Stimulated activated naive CD4-positive, alpha-beta T cell (primary cell): ENCODE data around the gene NKX2-4.
"Not testable (repeated sequence)": the region's sequence is repeated elsewhere in the genome, so short reads cannot be mapped to it uniquely, and the experiment has no call there.

ENCODE experiments used
- DNase-seq, 6 experiments: peaks; one replicate each; lab custom pipeline; 2025; lab: John Stamatoyannopoulos, UW

Gene NKX2-4

GRCh38 chr20:21397341-21398108, at the start of gene NKX2-4:
Gene NKX2-4 (minus strand): TSS chr20:21397526. CDS start chr20:21397399, 127 bp downstream.
- no peak for DNase-seq

GRCh38 chr20:21437816-21438215, 40.5 kb upstream of the NKX2-4 start:
- no peak for DNase-seq

- no peak for DNase-seq
Measured at GRCh38 chr20:21437248-21437647, 39.9 kb upstream of the NKX2-4 start.

GRCh38 chr20:21436205-21436604, 38.9 kb upstream of the NKX2-4 start:
- DNase-seq, result no peak

GRCh38 chr20:21435576-21435975, 38.2 kb upstream of the NKX2-4 start:
- no peak for DNase-seq

- DNase-seq, result no peak
Measured at GRCh38 chr20:21433329-21433890, 36.1 kb upstream of the NKX2-4 start.

GRCh38 chr20:21432911-21433310, 35.6 kb upstream of the NKX2-4 start:
- no peak for DNase-seq

GRCh38 chr20:21430020-21430419, 32.7 kb upstream of the NKX2-4 start:
- DNase-seq, result no peak

- DNase-seq, result no peak
Measured at GRCh38 chr20:21424846-21425245, 27.5 kb upstream of the NKX2-4 start.

GRCh38 chr20:21423712-21424111, 26.4 kb upstream of the NKX2-4 start:
- DNase-seq, result not testable (repeated sequence)

- DNase-seq, result no peak
Measured at GRCh38 chr20:21421601-21422236, 24.4 kb upstream of the NKX2-4 start.

- not testable (repeated sequence) for DNase-seq
Measured at GRCh38 chr20:21419147-21419546, 21.8 kb upstream of the NKX2-4 start.

GRCh38 chr20:21413996-21414395, 16.7 kb upstream of the NKX2-4 start:
- not testable (repeated sequence) for DNase-seq

- no peak for DNase-seq
Measured at GRCh38 chr20:21411725-21412124, 14.4 kb upstream of the NKX2-4 start.

GRCh38 chr20:21399005-21399475, 1.7 kb upstream of the NKX2-4 start:
- no peak for DNase-seq

GRCh38 chr20:21398109-21399004, 1.0 kb upstream of the NKX2-4 start:
- peak in 2 of 6 experiments; percentile 12 to 22 for DNase-seq

- DNase-seq, result peak in 1 of 6 experiments; percentile 17
Measured at GRCh38 chr20:21396599-21397340, 556 bp downstream of the NKX2-4 start.

GRCh38 chr20:21395666-21396598, 1.4 kb downstream of the NKX2-4 start:
- peak; percentile 37 to 64 (median 53) for DNase-seq

- peak in 1 of 6 experiments; percentile 26 for DNase-seq
Measured at GRCh38 chr20:21395051-21395665, 2.2 kb downstream of the NKX2-4 start.

GRCh38 chr20:21394551-21394950, 2.8 kb downstream of the NKX2-4 start:
- no peak for DNase-seq
